ENCODE results near the gene PRRT1.
"Not testable (repeated sequence)": the region's sequence is repeated elsewhere in the genome, so short reads cannot be mapped to it uniquely, and the experiment has no call there.

The PRRT1 gene

GRCh38 chr6:32146287-32146686, 5.5 kb downstream of the PRRT1 start:
- H3K27me3 ChIP-seq (ENCODE audit: insufficient read depth, low read length, poor library complexity, severe bottlenecking): no peaks in the 10 kb centered on the region
- H3K4me3 ChIP-seq (ENCODE audit: low read length, poor library complexity, severe bottlenecking): no peak overlapping the region
- no peaks in the 10 kb centered on the region for H3K9me3 ChIP-seq (ENCODE audit: insufficient read depth, low read depth, low read length)
- H2AFZ ChIP-seq (ENCODE audit: low read length): no peak overlapping the region
- H3K36me3 ChIP-seq (ENCODE audit: insufficient read depth, low read length): no peaks in the 10 kb centered on the region
- H3K4me2 ChIP-seq (ENCODE audit: low read depth, low read length, poor library complexity, severe bottlenecking): no peak overlapping the region
- no peaks in the 10 kb centered on the region for H3K79me2 ChIP-seq (ENCODE audit: insufficient read depth, low read length)
- no peak overlapping the region for H3K9ac ChIP-seq (ENCODE audit: low read depth, low read length, poor library complexity, severe bottlenecking)
- H3K4me1 ChIP-seq (ENCODE audit: insufficient read depth, low read length, poor library complexity, severe bottlenecking): no peaks in the 10 kb centered on the region
- TF ChIP-seq EZH2phosphoT487 (IDR thresholded peaks at IDR 0.05; ENCODE audit: borderline replicate concordance): no peak
- H3K9me2 ChIP-seq (replicated peaks; ENCODE audit: low read depth, low read length): no peaks in the 10 kb centered on the region
- no peaks in the 10 kb centered on the region for H3F3A ChIP-seq (ENCODE audit: low read depth)
- H4K20me1 ChIP-seq (ENCODE audit: insufficient read depth, low read length, poor library complexity, severe bottlenecking): no peaks in the 10 kb centered on the region

GRCh38 chr6:32144238-32144637, 7.5 kb downstream of the PRRT1 start:
- H3K4me1 ChIP-seq (ENCODE audit: insufficient read depth, low read length, poor library complexity, severe bottlenecking); H3K27me3 ChIP-seq (ENCODE audit: insufficient read depth, low read length, poor library complexity, severe bottlenecking); H3F3A ChIP-seq (ENCODE audit: low read depth); H4K20me1 ChIP-seq (ENCODE audit: insufficient read depth, low read length, poor library complexity, severe bottlenecking); H3K9me3 ChIP-seq (ENCODE audit: insufficient read depth, low read depth, low read length); H3K9ac ChIP-seq (ENCODE audit: low read depth, low read length, poor library complexity, severe bottlenecking); H3K4me3 ChIP-seq (ENCODE audit: low read length, poor library complexity, severe bottlenecking); H2AFZ ChIP-seq (ENCODE audit: low read length); H3K9me2 ChIP-seq (replicated peaks; ENCODE audit: low read depth, low read length); H3K79me2 ChIP-seq (ENCODE audit: insufficient read depth, low read length); H3K4me2 ChIP-seq (ENCODE audit: low read depth, low read length, poor library complexity, severe bottlenecking); H3K36me3 ChIP-seq (ENCODE audit: insufficient read depth, low read length): not testable (repeated sequence)

- H3K9me3 ChIP-seq (ENCODE audit: insufficient read depth, low read depth, low read length): no peaks in the 10 kb centered on the region
- H3K4me2 ChIP-seq (ENCODE audit: low read depth, low read length, poor library complexity, severe bottlenecking): no peak overlapping the region
- no peaks in the 10 kb centered on the region for H3K79me2 ChIP-seq (ENCODE audit: insufficient read depth, low read length)
- H3K4me3 ChIP-seq (ENCODE audit: low read length, poor library complexity, severe bottlenecking): no peak overlapping the region
- no peaks in the 10 kb centered on the region for H3K9me2 ChIP-seq (replicated peaks; ENCODE audit: low read depth, low read length)
- no peak overlapping the region for H3K9ac ChIP-seq (ENCODE audit: low read depth, low read length, poor library complexity, severe bottlenecking)
- H4K20me1 ChIP-seq (ENCODE audit: insufficient read depth, low read length, poor library complexity, severe bottlenecking): no peaks in the 10 kb centered on the region
- no peak for TF ChIP-seq CTCF (conservative IDR thresholded peaks at IDR 0.05; ENCODE audit: low read length)
- TF ChIP-seq EZH2phosphoT487 (IDR thresholded peaks at IDR 0.05; ENCODE audit: borderline replicate concordance): no peak
- H3K36me3 ChIP-seq (ENCODE audit: insufficient read depth, low read length): no peaks in the 10 kb centered on the region
- no peak overlapping the region for H2AFZ ChIP-seq (ENCODE audit: low read length)
- no peaks in the 10 kb centered on the region for H3K27me3 ChIP-seq (ENCODE audit: insufficient read depth, low read length, poor library complexity, severe bottlenecking)
- H3F3A ChIP-seq (ENCODE audit: low read depth): no peaks in the 10 kb centered on the region
- H3K4me1 ChIP-seq (ENCODE audit: insufficient read depth, low read length, poor library complexity, severe bottlenecking): no peaks in the 10 kb centered on the region
Observed at GRCh38 chr6:32140420-32141046, 11.2 kb downstream of the PRRT1 start.

- H2AFZ ChIP-seq (ENCODE audit: low read length): no peak overlapping the region
- H3K4me1 ChIP-seq (ENCODE audit: insufficient read depth, low read length, poor library complexity, severe bottlenecking): no peaks in the 10 kb centered on the region
- H3K4me3 ChIP-seq (ENCODE audit: low read length, poor library complexity, severe bottlenecking): no peak overlapping the region
- H4K20me1 ChIP-seq (ENCODE audit: insufficient read depth, low read length, poor library complexity, severe bottlenecking): no peaks in the 10 kb centered on the region
- TF ChIP-seq EZH2phosphoT487 (IDR thresholded peaks at IDR 0.05; ENCODE audit: borderline replicate concordance): no peak
- no peak for TF ChIP-seq CTCF (conservative IDR thresholded peaks at IDR 0.05; ENCODE audit: low read length)
- H3K4me2 ChIP-seq (ENCODE audit: low read depth, low read length, poor library complexity, severe bottlenecking): no peak overlapping the region
- H3K9me2 ChIP-seq (replicated peaks; ENCODE audit: low read depth, low read length): no peaks in the 10 kb centered on the region
- no peaks in the 10 kb centered on the region for H3F3A ChIP-seq (ENCODE audit: low read depth)
- H3K27me3 ChIP-seq (ENCODE audit: insufficient read depth, low read length, poor library complexity, severe bottlenecking): no peaks in the 10 kb centered on the region
- no peaks in the 10 kb centered on the region for H3K79me2 ChIP-seq (ENCODE audit: insufficient read depth, low read length)
- no peak overlapping the region for H3K9ac ChIP-seq (ENCODE audit: low read depth, low read length, poor library complexity, severe bottlenecking)
- no peaks in the 10 kb centered on the region for H3K36me3 ChIP-seq (ENCODE audit: insufficient read depth, low read length)
- H3K9me3 ChIP-seq (ENCODE audit: insufficient read depth, low read depth, low read length): no peaks in the 10 kb centered on the region
Observed at GRCh38 chr6:32139590-32139989, 12.1 kb downstream of the PRRT1 start.
